DOHH2 (cell line): ENCODE data around the gene PIAS1.
"Not testable (repeated sequence)": the region's sequence is repeated elsewhere in the genome, so short reads cannot be mapped to it uniquely, and the experiment has no call there.

ENCODE experiments used
- H3F3A ChIP-seq: fragments of 200-600 bp; sonication (generic), shearing (Covaris generic); 2 replicates; pipeline ENCODE4 v1.6.0; 2016; ENCODE audit warnings: antibody characterized with exemption, mild to moderate bottlenecking; ENCODE audit not compliant: control insufficient read depth, insufficient read depth
- H3K27ac ChIP-seq: fragments of 200-600 bp; sonication (generic); 2 replicates; pipeline ENCODE4 v1.5.1; 2014; ENCODE audit warnings: low read depth, mild to moderate bottlenecking, low read length, moderate library complexity
- H3K27me3 ChIP-seq: fragments of 200-600 bp; sonication (generic); 2 replicates; pipeline ENCODE4 v1.6.1; 2014; ENCODE audit warnings: mild to moderate bottlenecking, low read length, mixed read lengths; ENCODE audit not compliant: control insufficient read depth
- H3K36me3 ChIP-seq: fragments of 200-600 bp; sonication (generic); 2 replicates; pipeline ENCODE4 v1.6.1; 2014; ENCODE audit warnings: mild to moderate bottlenecking, low read length, moderate library complexity, mixed read lengths; ENCODE audit not compliant: control insufficient read depth
- H3K4me1 ChIP-seq: fragments of 200-600 bp; sonication (generic); 2 replicates; pipeline ENCODE4 v1.6.1; 2014; ENCODE audit warnings: mild to moderate bottlenecking, low read length, mixed read lengths; ENCODE audit not compliant: control insufficient read depth
- H3K4me2 ChIP-seq: fragments of 200-600 bp; sonication (generic); 2 replicates; pipeline ENCODE4 v1.6.0; 2014; ENCODE audit warnings: mild to moderate bottlenecking, low read length, moderate library complexity
- H3K4me3 ChIP-seq: fragments of 200-600 bp; sonication (generic); 2 replicates; pipeline ENCODE4 v1.5.1; 2014; ENCODE audit warnings: mild to moderate bottlenecking, low read length, mixed read lengths
- H3K79me2 ChIP-seq: fragments of 200-600 bp; sonication (generic); 2 replicates; pipeline ENCODE4 v1.6.1; 2014; ENCODE audit warnings: mild to moderate bottlenecking, low read length, mixed read lengths; ENCODE audit not compliant: control insufficient read depth
- H3K9me2 ChIP-seq: fragments of 200-600 bp; sonication (generic); replicated peaks from 2 replicates; pipeline ENCODE4 v1.6.1; 2014; ENCODE audit warnings: mild to moderate bottlenecking, low read length, mixed read lengths; ENCODE audit not compliant: control insufficient read depth
- H3K9me3 ChIP-seq: fragments of 200-600 bp; sonication (generic); 2 replicates; pipeline ENCODE4 v1.6.1; 2014; ENCODE audit warnings: antibody characterized with exemption, low read length, mixed read lengths; ENCODE audit not compliant: control insufficient read depth, insufficient read depth
- H4K20me1 ChIP-seq: fragments of 200-600 bp; sonication (generic); 2 replicates; pipeline ENCODE4 v1.6.0; 2014; ENCODE audit warnings: low read depth, mild to moderate bottlenecking, antibody characterized with exemption, low read length, moderate library complexity; ENCODE audit not compliant: control insufficient read depth, insufficient read depth
- EZH2phosphoT487 ChIP-seq: fragments of 200-600 bp; sonication (generic); IDR thresholded peaks from 2 replicates; pipeline ENCODE4 v1.6.1; 2017; ENCODE audit warnings: borderline replicate concordance, mild to moderate bottlenecking, antibody characterized with exemption, low read length, moderate library complexity, mixed read lengths
- TF ChIP-seq, protein P1 (sequence below): fragments of 200-600 bp; sonication (generic); IDR thresholded peaks from one replicate; pipeline ENCODE4 v1.5.1; 2014; ENCODE audit warnings: antibody characterized with exemption, mild to moderate bottlenecking, low read depth, low read length; ENCODE audit not compliant: poor library complexity, severe bottlenecking

Gene PIAS1

DNA sequence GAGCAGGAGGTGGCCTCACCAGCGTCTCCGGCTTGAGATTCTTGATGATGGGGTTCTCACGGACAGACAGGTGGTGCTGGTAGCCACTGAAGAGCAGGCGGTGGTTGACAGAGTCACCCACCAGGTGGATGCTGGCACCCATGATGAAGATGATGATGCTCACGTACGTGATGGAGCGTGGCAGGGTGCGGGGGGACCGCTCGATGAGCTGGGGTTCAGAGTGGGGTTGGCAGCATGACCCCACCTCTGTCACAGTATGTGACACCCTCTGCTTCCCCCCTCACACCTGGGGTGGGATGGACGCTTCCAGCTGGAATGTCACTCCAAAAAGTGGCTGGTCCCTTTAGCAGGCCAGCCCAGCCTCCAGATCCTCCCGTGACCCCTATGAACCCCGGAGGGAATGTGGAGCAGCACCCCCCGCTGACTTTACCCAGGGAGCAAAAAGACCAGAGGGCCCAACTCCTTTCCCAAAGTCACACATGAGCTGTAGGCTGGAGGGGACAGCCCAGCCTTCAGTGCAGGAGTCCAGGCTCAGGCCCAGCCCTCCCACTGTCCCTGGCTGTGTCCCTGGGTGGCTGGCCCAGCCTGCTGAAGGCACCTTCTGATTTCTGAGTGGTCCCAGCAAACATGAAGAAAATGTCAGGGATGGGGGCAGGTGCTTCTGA lies 157.7 kb downstream of the PIAS1 start:
- Histone ChIP-seq H3K4me3 (no peak overlapping the region), H3K36me3 (peaks cover 27% of the 10 kb centered on the region), H3K79me2 (peaks cover 26% of the 10 kb centered on the region), H3K9me2 (no peaks in the 10 kb centered on the region), H3K4me1 (peaks cover 24% of the 10 kb centered on the region), H4K20me1 (0 out of 2 replicates have a peak, but pooled peaks cover 2% of the 10 kb centered on the region), H3K27me3 (no peaks in the 10 kb centered on the region), H3F3A (no peaks in the 10 kb centered on the region), H3K4me2 (no peak overlapping the region), H3K9me3 (no peaks in the 10 kb centered on the region), H3K27ac (no peak overlapping the region)
- TF ChIP-seq EZH2phosphoT487, result no peak
- TF ChIP-seq, protein P1, sequence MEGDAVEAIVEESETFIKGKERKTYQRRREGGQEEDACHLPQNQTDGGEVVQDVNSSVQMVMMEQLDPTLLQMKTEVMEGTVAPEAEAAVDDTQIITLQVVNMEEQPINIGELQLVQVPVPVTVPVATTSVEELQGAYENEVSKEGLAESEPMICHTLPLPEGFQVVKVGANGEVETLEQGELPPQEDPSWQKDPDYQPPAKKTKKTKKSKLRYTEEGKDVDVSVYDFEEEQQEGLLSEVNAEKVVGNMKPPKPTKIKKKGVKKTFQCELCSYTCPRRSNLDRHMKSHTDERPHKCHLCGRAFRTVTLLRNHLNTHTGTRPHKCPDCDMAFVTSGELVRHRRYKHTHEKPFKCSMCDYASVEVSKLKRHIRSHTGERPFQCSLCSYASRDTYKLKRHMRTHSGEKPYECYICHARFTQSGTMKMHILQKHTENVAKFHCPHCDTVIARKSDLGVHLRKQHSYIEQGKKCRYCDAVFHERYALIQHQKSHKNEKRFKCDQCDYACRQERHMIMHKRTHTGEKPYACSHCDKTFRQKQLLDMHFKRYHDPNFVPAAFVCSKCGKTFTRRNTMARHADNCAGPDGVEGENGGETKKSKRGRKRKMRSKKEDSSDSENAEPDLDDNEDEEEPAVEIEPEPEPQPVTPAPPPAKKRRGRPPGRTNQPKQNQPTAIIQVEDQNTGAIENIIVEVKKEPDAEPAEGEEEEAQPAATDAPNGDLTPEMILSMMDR, result no peak

DNA sequence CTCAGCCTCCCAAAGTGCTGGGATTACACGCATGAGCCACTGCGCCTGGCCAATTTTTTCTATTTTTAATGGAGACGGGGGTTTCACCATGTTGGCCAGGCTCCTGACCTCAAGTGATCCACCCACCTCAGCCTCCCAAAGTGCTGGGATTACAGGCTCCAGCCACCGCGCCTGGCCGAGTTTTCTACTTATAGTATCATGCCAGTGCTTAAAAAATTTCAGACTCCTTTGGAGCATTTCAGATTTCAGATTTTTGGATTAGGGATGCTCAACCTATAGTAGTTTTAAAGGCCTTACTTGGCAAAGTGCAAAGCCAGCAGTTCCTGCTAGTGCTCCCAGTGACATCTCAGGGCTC lies 159.4 kb downstream of the PIAS1 start:
- not testable (repeated sequence) for H3K27me3 ChIP-seq, H3K4me3 ChIP-seq, H3K9me2 ChIP-seq, H4K20me1 ChIP-seq, H3K27ac ChIP-seq, H3K4me2 ChIP-seq, H3F3A ChIP-seq, H3K9me3 ChIP-seq
- Histone ChIP-seq H3K36me3 (peaks cover 44% of the 10 kb centered on the region), H3K4me1 (peaks cover 24% of the 10 kb centered on the region), H3K79me2 (peaks cover 43% of the 10 kb centered on the region)

DNA sequence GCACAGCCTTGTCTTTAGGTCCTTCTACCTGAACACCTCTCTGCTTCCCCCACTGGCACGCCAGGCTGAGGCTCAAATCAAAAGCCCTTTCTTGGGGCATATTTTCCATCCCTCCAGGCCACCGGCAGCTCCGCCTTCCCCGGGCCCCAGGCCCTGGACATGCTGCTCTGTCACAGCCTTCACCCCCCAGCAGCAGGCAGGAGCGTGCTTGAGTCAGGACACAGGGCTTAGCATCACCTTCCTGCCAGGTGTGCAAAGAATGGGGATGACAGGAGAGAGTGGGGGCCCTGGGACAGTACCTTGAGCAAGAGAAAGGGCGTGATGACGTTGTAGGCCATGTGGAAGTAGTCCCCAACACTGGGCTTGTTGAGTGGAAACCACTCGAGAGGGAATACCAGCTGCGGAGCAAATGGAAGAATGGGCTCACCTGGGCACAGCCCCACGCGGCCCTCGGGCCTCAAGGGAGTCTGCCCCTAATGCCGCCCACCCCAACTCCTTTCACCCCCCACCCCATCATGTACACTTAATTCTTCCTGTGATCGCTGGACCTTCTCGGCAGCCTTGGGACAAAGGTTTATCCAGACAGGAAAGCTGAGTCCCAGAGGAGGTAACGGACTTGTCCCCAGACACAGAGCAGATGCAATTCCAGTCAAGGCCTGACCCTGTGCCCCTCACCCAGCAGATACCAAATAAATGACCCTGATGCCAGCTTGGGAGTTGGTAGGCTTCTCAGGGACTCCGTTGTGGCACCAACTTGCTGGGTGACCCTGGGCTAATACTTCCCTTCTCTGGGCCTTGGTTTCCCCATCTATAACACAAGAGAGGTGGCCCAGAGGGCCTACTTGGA lies 160.1 kb downstream of the PIAS1 start:
- Histone ChIP-seq H3K9me2 (no peaks in the 10 kb centered on the region), H3K9me3 (no peaks in the 10 kb centered on the region), H3F3A (no peaks in the 10 kb centered on the region), H3K4me1 (peaks cover 20% of the 10 kb centered on the region), H3K36me3 (peaks cover 51% of the 10 kb centered on the region), H3K27ac (no peak overlapping the region), H4K20me1 (peaks cover 10% of the 10 kb centered on the region; the same call in 1 of the 2 replicates), H3K4me3 (no peak overlapping the region), H3K4me2 (no peak overlapping the region), H3K79me2 (peaks cover 50% of the 10 kb centered on the region), H3K27me3 (no peaks in the 10 kb centered on the region)
- TF ChIP-seq, protein P1, result no peak
- no peak for TF ChIP-seq EZH2phosphoT487

DNA sequence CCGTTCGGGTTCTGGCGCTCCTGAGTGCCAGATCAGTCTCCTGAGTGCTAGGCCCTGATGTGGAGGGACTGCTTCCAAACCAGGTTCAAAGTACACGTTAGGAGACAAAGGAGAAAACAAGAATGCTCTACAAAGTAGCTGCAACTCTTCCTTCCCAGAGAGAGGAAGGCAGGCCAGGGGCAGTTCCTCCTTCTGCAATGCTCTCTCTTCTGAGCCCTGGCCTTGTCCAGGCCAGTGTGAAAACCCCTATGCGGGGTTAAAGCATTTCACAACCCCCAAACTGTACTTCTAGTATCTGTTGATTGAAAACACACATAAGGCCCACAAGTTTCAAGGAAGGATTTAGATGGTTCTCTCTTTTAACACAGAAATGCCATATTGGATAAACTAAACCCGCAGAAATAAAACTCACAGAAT lies 160.7 kb downstream of the PIAS1 start:
- no peak overlapping the region for H3K27ac ChIP-seq
- no peaks in the 10 kb centered on the region for H3K27me3 ChIP-seq
- H3K9me3 ChIP-seq, result no peaks in the 10 kb centered on the region
- H3F3A ChIP-seq, result no peaks in the 10 kb centered on the region
- peaks cover 8% of the 10 kb centered on the region; the same call in 1 of the 2 replicates for H4K20me1 ChIP-seq
- no peak overlapping the region for H3K4me3 ChIP-seq
- peaks cover 56% of the 10 kb centered on the region for H3K79me2 ChIP-seq
- H3K9me2 ChIP-seq, result no peaks in the 10 kb centered on the region
- TF ChIP-seq, protein P1, result no peak
- no peak for TF ChIP-seq EZH2phosphoT487
- H3K36me3 ChIP-seq, result peaks cover 51% of the 10 kb centered on the region
- H3K4me2 ChIP-seq, result no peak overlapping the region
- peaks cover 14% of the 10 kb centered on the region for H3K4me1 ChIP-seq
